ENCODE results near the gene LGALS16. TPM values are rescaled to one million over a fixed set of nuclear protein-coding genes. Genes with fewer than 3 reads are reported as not detected.

LGALS16 gene
- total and polyA plus RNA-seq, 2 donors (not counting 3 experiments of a cell fraction or from before 2014, with no cell fraction given): not detected

GRCh38 chr19:39607021-39607420 lies 48.7 kb upstream of the LGALS16 start:
- intact Hi-C loops (cut with micrococcal nuclease) (no loop called here), dilution Hi-C loops (cut with MboI; ENCODE audit: extremely low pct_ligation_motif_present, low sequenced_read_pairs) (no loop called here)
- POLR2A ChIA-PET: no interaction called here
- H3K4me2 ChIP-seq (ENCODE audit: insufficient read depth, low read length): no peak overlapping the region
- H3K9me1 ChIP-seq (replicated peaks; ENCODE audit: control insufficient read depth, extremely low read depth, insufficient read depth, low read length): no peaks in the 10 kb centered on the region
- no peak overlapping the region for H3K4me3 ChIP-seq (replicated peaks in 1 of 3; ENCODE audit: insufficient read depth in 1 of 3, low read depth in 1 of 3, low read length in 3 of 3)
- no peak overlapping the region for H3K27ac ChIP-seq (ENCODE audit: insufficient read depth, low read depth, low read length)
- no peaks in the 10 kb centered on the region for H3K27me3 ChIP-seq (ENCODE audit: control insufficient read depth in 2 of 2, insufficient read depth in 2 of 2, low read length in 2 of 2)
- DNase-seq (ENCODE audit: low read depth, low spot score): no peak
- no peak overlapping the region for H2AFZ ChIP-seq (ENCODE audit: low read depth, low read length)
- no peaks in the 10 kb centered on the region for H3K9me3 ChIP-seq (replicated peaks; ENCODE audit: control insufficient read depth, insufficient read depth, low read length)
- H4K20me1 ChIP-seq (replicated peaks; ENCODE audit: control insufficient read depth, extremely low read depth, insufficient read depth, low read length): no peaks in the 10 kb centered on the region
- BruUV-seq (replicated peaks): no TSS peak
- no peaks in the 10 kb centered on the region for H3K4me1 ChIP-seq (ENCODE audit: control insufficient read depth, extremely low read depth, insufficient read depth, low read length)
- H3K79me2 ChIP-seq (ENCODE audit: control insufficient read depth, insufficient read depth, low read length): no peaks in the 10 kb centered on the region
- TF ChIP-seq FOS (IDR thresholded peaks at IDR 0.05; ENCODE audit: borderline replicate concordance, insufficient read depth, low read length) (no peak), JUN (IDR thresholded peaks at IDR 0.05; ENCODE audit: borderline replicate concordance, insufficient read depth, insufficient read length, low read depth) (no peak), GATA2 (IDR thresholded peaks at IDR 0.05; ENCODE audit: insufficient read depth, insufficient read length, low read depth, low read length) (no peak), MYC (IDR thresholded peaks at IDR 0.05; ENCODE audit: low read depth, low read length) (no peak), CTCF (IDR thresholded peaks at IDR 0.05; ENCODE audit: extremely low read depth in 1 of 2, insufficient read depth in 1 of 2, low read depth in 1 of 2, low read length in 2 of 2) (no peak), POLR2AphosphoS5 (IDR thresholded peaks at IDR 0.05; ENCODE audit: insufficient read depth, low read depth, low read length) (no peak), MAX (IDR thresholded peaks at IDR 0.05; ENCODE audit: insufficient read depth, insufficient read length) (no peak)
- CTCF ChIA-PET: no interaction called here
- no peaks in the 10 kb centered on the region for H3K36me3 ChIP-seq (ENCODE audit: control insufficient read depth in 2 of 2, extremely low read depth in 1 of 2, insufficient read depth in 2 of 2, low read length in 2 of 2)
- no peak overlapping the region for H3K9ac ChIP-seq (replicated peaks; ENCODE audit: extremely low read depth, insufficient read depth, low read length)
- no peak for FAIRE-seq

Data from endothelial cell of umbilical vein (primary cell).